ENCODE data around the gene CHST11.

DNA sequence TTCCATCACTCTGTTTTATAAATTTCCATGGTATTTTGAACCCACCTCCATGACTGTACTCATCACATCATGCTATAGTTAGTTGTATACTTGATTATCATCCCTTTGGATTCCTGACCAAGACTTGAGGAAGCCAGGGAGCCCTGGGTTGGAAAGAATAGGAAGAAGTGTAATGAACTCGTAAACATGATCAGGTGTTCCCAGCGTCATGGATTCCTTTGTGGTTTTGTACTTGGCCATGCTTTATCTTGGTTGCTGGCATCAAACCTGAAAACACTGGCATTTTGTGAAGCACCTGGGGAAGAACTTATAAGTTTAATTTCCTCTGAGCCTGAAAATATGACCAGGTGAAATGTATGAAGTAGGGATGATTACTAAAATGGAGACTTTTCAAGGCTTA, 76.4 kb downstream of the CHST11 start:
- TF ChIP-seq, protein P1, sequence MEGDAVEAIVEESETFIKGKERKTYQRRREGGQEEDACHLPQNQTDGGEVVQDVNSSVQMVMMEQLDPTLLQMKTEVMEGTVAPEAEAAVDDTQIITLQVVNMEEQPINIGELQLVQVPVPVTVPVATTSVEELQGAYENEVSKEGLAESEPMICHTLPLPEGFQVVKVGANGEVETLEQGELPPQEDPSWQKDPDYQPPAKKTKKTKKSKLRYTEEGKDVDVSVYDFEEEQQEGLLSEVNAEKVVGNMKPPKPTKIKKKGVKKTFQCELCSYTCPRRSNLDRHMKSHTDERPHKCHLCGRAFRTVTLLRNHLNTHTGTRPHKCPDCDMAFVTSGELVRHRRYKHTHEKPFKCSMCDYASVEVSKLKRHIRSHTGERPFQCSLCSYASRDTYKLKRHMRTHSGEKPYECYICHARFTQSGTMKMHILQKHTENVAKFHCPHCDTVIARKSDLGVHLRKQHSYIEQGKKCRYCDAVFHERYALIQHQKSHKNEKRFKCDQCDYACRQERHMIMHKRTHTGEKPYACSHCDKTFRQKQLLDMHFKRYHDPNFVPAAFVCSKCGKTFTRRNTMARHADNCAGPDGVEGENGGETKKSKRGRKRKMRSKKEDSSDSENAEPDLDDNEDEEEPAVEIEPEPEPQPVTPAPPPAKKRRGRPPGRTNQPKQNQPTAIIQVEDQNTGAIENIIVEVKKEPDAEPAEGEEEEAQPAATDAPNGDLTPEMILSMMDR (IDR thresholded peaks at IDR 0.05): no peak
- TF ChIP-seq EZH2 (IDR thresholded peaks at IDR 0.05): no peak

Data from neural progenitor cell (in vitro differentiated cells).